NCI-H748 (cell line): ENCODE results near the gene BBS12.

ENCODE experiments used
- DNase-seq: peaks from one replicate; lab custom pipeline; 2025; ENCODE audit not compliant: unreplicated experiment; lab: John Stamatoyannopoulos, UW

BBS12 gene

DNA sequence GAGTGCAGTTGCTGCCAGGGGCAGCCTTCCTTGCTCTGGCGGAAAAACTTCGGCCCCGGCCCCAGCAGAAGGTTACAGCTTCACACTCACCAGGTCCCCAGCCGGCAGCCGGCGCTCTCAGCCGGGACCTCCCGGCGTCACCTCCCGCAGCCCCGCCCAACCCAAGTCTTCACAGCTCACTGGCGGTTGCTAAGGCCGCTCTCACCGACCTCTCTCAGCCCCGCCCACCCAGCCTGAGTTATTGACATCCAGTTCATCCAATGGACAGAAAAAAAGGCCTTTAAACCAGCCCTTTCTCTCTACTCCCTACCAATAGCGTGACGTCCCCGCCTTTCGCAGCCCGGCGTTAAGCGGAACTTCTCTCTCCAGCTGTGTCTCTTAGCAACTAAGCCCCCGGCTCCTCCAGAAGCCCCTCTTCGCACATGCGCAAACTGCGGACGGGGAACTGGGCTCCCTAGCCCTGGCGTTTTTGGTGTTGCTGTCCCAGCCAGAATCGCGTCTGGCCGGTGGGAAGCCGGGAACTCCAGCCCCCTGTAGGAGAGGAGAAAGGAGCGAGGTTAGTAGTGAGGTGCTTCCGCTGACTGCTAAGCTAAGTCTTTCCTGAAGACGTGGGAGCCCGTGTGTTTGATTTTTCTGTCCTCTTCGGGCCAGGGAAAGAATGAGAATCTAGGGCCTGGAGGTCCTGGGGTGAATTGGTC, at the start of gene BBS12:
TSS of gene BBS12 (plus strand) at position 376 of the 698 bp plus-strand sequence. CDS start 9,189 bp downstream, outside the sequence.
- DNase-seq, result peak; percentile 98

DNA sequence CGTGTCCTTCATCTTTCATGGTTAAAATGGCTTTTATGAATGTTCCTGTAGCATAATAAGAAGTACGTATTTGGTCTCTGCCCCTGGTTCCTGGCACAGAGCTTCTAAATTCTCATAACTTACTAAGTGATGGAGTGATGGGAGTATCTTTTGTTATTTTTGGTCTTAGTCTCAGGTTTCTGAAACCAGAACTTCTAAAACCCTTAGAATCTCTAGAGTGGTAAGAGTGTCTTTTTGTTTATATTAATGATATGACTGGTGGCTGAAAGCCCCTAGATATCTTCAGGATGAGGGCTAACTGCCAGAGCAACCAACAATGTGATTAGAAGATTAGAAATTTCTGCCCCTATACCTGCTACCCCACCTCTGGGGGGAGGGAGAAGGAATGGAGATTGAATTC, 45.8 kb upstream of the BBS12 start:
- DNase-seq, result no peak

DNA sequence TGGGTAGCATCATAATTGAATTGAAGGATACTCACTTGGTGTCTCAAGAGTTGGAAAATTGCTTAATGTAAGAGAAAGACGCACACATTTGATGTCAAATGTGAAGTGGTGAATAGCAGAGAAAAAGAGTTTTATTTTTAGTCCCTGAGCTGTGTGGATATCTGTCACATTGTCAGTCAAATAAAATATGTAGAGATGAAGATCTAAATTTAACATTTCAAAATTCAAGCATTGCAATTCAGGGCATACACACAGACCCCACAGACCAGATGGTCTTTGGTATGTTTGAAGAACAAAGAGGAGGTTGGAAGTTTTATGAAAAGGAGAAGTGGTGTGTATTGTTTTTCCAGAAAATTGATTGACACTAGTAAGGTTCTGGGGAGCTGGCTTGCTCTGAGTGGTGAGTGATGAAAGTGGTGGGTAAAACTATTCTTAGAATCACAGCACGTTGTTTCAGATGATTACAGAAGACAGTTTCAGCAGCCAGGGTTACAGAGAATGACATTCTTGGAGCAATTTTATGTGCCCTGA, 44.9 kb upstream of the BBS12 start:
- no peak for DNase-seq

DNA sequence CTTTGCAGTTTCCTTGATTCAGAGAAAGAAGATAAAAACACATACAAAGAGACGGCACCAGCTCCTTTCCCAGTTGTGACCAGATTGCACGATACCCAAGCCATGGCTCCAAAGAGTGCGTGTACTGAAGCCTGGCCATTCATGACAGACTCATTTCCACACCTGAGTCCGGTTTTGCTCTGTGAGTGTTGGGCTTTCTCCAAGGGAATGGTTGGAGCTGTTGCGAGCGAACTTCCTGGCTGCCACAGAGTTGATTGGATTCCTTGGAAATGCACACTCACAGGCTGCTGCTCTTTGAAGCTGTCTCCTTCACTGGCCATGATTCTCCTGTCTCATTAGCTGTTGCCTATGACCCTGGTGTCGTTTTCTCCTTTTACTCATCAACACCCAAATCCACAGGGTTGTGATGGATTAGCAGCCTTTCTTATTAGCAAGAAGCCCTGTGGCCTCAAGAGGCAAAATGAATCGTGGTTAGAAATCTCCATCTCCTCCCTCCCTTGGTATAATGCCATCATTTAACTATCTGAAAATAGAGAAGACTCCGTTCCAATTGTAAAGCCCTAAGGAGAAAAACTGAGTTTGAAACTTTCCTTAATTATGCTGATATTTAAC, 43.9 kb upstream of the BBS12 start:
- DNase-seq, result no peak

DNA sequence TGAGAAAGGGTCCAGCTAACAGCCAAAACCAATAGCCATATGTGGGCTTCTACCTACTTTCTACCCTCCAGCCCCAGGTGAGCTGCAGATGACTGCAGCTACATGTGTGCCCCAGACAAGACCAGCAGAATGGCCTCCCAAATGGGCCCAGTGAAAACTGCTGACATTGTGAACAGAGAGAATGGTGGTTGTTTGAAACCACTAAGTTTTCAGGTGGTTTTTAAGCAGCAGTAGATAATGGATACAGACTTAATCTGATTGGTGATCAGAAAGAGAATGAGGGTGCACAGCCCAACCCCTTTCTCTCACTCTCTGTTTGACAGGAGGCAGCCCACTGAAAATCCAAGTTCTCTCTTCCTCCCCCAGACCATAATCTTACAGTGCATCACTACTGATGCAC, 42.5 kb upstream of the BBS12 start:
- no peak for DNase-seq

DNA sequence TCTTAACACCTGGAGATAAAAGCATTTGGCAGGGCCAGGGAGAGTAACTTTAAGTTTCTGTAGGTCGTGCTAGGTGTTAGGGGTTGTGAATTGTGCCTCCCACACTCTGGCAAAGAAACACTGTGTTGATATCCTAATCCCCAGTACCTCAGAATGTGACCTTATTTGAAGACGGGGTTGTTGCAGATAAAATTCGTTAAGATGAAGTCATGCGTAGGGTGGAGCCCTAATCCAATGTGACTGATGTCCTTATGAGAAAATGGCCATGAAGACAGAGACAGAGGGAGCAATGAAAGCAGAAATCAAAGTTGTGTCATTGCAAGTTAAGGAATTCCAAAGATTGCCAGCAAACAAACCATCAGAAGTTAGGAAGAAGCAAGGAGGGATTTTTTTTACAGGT, 40.5 kb upstream of the BBS12 start:
- no peak for DNase-seq

DNA sequence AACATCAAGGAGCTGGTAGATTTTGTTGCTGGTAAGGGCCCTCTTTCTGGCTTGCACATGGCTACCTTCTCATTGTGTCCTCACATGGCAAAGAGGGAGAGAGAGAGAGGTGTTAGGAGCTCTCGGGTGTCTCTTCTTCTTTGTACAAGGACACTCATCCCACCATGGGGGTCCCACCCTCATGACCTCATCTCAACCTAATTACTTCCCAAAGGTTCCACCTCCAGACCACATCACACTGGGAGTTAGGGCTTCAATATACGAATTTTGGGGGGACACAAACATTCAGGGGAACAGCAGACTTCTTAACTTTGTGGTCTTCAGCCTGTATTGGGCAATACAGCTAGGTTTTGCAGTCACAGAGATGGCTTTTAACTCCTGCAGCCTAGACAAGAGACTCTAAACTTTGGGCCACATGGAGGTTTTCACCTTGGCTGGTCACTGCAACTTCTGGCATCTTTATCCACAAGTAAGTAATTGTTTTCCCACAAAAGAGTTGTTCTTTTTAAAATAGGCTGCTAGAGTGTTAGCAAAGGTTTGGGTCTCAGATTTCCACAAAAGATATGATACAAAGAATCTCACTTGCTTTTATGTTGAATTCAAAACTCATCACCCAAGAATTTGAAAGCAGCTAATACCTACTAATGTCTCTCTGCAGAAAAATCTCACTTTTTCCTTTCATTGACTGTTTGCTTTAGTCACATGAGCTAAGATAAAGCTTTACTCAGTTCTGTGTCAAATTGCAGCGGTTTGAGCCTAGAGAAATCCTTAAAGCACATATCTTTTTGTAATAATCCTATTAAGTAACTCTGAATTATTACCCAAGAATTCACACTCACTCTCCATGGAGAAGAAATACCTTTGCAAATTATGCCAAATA, 39.6 kb upstream of the BBS12 start:
- no peak for DNase-seq

DNA sequence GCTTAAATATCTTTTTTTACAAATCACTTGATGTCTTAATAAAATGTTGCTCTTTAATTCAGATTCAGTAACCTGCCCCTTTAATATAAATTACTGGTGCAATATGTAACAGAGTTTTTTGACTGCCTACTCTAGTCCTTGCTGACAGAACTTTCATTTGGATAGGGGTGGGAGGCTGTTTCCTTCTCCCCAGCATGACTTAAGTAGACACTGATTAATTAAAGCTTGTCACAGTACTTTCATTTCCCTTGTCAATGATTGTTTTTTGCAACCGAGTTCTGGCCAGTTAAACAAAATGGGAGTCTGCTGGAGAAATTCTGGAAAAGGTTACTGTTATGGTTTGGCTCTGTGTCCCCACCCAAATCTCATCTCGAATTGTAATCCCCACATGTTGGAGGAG, 37.3 kb upstream of the BBS12 start:
- no peak for DNase-seq

DNA sequence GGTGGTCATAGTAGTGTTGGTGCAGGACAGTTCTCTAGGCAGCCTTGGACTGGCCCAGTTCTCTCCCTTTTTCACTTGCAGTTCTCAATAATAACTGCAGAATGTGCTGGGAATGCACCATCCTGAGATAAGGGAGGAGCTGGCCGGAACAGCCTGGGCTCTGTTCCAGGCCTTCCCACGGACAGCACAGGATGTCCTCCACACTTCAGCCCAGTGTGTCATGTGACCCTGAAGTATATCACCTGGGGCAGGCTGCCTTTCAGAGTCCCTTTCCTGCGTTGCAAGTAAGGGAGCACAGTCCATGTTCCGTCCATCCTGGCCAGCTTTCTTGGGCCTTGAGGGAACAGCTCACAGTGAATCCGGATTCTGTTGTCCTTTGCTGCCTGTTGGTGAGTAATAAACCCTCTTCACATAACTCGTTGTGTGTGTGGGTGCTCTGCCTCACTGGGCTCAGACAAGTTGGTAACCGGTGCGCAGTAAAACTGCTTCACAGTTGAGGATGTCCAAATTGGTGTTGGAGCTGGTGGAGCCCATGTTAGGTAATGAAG, 32.3 kb upstream of the BBS12 start:
- DNase-seq, result peak; percentile 9

DNA sequence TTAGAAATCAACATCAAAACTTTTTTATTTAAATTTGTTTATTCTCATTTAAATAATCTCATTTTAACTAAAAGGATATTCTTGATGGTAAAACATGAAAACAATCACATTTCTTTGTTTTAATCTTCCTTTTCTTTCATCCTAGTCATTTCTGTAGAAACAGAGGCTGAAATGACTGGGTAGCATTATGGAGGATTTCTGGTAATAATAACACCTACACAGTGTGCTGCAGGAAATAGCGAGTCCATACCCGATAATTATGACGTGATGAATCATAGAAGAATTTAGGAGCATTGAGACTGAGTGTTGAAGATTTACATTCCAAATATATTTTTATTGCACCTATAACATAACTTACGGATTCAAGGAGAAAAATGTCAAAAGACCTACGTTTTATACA, 31.4 kb upstream of the BBS12 start:
- no peak for DNase-seq

DNA sequence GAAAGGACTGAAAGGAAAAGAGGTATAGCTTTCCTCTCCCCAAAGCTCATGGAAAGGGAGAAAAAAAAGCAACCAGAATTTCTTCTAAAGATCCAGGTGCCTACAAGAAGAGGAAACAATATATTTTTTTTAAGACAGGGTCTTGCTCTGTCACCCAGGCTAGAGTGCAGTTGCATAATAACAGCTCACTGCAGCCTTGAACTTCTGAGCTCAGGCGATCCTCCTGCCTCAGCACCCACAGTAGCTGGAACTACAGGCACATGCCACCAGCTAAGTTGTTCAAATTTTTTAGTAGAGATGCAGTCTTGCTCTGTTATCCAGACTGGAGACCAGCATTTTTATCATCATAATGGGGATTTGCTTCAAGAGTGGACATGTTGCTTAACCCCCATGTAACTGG, 30.5 kb upstream of the BBS12 start:
- DNase-seq, result no peak

DNA sequence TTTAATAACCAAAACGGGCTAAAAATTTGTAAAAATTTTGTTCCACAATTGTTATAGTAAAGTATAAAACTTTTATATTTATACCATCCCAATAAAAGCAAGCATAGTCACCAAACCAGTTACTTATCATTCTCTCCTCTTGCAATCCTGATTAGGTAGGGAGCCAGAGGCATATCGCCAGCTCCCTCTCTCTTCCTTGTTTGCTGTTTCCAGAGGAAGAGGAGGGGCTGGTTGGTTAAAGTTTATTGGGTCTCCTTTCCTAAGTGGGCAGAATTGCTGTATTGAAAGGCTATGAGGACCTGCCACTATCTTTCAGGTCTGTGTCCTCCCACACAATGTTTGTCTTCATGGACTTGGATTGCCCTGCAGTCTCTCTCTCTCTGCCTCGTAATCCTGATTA, 29.6 kb upstream of the BBS12 start:
- no peak for DNase-seq

DNA sequence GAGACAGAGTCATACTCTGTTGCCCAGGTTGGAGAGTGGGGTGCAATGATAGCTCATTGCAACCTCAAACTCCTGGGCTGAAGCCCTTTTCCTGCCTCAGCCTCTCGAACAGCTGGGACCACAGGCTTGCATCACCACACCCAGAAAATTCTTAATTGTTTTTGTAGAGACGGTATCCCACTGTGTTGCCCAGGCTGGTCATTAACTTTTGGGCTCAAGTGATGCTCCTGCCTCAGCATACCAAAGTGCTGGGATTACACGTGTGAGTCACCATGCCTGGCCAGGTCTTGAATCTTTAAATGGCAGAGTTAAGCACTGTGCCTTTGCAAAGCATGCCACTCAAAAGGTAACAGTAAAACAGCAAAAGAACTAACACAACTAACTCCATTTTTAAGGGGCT, 28.6 kb upstream of the BBS12 start:
- DNase-seq, result no peak

DNA sequence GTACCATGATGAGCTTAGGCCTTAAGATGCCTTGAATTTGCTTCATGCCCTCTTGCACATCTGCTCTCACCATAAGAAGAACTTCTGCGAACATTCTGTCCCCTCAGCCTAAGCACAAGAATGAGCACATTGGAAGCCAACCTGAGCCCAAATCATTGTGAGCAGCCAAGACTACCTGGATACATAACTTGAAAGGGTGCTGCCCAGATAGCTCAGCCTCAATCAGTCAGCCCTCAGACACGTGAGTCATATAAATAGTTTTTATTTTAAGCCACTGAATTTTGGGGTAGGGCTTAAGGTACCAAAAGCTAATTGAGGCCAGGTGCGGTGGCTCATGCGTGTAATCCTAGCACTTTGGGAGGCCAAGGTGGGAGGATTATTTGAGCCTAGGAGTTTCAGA, 27.5 kb upstream of the BBS12 start:
- DNase-seq, result no peak

DNA sequence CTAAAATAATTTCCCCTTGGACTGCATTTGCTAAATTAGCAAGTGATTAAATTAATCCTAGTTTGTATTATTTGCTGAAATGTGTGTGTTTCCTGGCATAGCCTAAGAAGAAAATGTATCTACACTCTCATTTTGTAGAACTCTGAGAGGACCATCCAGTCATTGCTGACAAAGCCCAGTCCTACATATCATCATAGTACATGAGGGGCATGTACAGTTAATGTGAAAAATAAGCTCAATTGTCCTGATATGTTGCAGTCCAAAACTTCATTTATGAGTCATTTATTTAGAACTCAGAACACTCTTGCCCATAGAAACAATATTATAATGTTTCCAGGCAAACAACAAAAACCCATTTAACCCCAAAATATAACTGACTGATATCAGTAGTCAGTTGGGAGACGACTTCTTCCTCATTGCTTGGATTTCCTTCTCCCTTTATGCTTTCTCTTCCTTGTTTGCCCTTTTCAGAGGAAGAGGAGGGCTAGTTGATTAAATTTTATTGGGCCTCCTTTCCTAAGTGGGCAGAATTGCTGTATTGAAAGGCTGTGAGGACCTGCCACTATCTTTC, 26.9 kb upstream of the BBS12 start:
- DNase-seq, result no peak

DNA sequence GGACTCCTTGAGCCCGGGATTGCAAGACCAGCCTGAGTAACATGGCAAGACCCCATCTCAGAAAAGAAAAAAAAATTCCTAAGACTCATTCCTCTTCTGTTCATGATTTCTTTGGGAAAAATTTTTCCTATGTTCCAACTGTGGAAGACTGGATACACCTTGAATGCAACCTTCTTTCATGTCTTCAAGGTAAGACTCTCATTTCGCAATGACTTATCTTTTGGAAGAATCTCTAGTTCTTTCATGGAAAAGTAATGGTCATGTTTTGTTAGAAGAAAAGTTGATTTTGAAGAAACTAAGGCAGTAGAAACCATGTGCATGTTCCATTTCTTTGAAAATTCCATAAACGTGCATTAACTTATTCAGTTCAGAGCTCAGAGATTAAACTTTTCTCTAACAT, 26.0 kb upstream of the BBS12 start:
- no peak for DNase-seq

DNA sequence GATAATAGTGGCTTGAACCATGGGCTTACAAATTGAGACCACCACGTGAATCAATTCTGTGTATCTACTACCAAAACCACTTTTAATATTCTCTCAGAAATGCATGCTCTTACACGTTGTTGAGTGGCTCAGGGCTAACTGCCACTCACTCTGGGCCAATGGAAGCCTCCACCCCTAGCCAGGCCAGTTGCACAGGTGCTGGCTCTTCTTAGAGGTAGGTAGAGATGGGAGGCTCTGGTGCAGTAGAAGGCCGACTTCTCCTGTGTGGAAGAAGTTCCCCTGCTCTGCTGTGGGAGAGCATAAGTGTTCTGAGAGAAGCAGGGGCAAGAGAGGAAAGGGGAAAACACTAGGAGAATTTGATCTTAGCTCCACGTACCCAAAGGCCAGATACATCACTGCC, 25.0 kb upstream of the BBS12 start:
- DNase-seq, result no peak

DNA sequence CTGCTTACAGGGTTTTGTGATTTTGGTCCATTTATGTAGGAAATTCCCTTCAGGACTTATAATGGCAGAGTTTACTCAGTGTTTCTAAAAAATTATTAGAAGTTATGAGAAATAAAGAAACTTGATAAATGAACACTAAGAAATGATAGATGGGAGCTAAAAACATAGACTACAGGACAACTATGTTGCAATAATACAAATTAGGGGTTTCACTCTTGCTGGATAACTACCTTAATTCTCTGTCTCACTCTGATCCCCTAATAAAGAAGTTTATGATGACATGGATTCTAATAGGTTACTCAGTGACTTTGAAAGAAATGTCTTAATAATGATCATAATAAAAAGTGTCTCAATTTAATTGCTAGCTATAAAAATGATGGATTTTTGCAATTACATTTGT, 23.3 kb upstream of the BBS12 start:
- no peak for DNase-seq

DNA sequence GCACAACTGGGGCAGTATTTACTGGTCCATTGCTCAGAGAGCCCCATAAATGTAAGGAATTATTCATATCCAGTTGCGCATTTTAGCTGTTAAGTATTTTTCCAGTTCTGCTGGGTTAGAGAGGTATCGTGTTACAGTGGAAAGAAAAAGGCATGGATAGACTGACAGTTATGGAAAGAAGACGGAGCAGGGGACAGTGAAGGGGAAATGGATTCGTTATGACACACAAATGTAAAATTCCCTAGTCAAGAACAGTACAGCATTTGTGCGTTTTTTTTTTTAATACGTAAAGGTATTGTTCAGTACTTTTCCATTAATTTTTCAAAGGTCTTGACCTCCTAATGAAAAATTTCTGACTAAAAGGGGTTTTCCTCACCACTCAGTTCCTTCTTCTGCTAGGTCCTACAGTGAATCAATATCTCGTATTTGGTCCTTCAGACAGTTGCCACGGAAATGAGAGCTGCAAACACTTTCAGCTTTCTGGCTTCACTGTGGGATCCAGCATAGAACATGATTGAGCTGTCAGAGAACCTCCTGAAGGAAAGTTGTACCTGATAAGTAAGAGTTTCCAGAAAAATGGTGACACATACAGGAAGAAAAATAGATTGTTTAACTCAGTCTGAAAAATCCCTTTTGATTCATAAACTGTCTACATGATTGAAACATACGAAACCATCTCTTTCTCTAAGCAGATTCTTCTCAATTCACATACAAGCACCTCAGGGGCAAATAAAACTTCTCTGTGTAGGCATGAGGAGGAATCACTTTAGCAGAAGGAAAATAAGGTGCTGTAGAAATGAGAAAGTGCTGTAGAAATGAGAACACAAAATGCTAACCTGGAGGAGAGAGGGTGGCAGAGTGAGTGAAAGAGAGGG, 21.8 kb upstream of the BBS12 start:
- DNase-seq, result peak; percentile 18

DNA sequence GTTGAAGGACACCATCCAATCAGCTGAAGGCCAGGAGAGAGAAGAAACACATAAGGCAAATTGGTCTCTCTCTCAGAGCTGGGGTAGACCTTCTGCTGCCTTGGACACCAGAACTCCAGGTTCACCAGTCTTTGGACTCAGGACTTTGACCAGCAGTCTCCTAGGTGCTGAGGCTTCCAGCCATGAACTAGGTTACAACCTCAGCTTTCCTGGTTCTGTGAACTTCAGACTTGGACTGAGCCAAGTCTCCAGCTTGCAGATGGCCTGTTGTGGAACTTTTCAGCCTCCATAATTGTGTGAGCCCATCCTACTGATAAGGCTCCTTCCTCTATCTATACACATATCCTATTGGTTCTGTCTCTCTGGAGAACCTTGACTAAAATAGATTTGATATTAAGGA, 20.6 kb upstream of the BBS12 start:
- no peak for DNase-seq
